NCI-H1105 treated with DMSO at 0.1 percent for 48 hours (cell line): ENCODE results near the gene DCLK1.
"Not testable (repeated sequence)": the region's sequence is repeated elsewhere in the genome, so short reads cannot be mapped to it uniquely, and the experiment has no call there.

ENCODE experiments used
- DNase-seq: peaks from one replicate; lab custom pipeline; 2025; lab: John Stamatoyannopoulos, UW

The DCLK1 gene

GRCh38 chr13:36130552-36131221 lies 495 bp downstream of the DCLK1 start:
- peak; percentile 48 for DNase-seq

GRCh38 chr13:36130193-36130551 lies 1.0 kb downstream of the DCLK1 start:
- DNase-seq = peak; percentile 8

- no peak for DNase-seq
Measured at GRCh38 chr13:36129539-36129938, 1.6 kb downstream of the DCLK1 start.

- no peak for DNase-seq
Measured at GRCh38 chr13:36126491-36126890, 4.7 kb downstream of the DCLK1 start.

- no peak for DNase-seq
Measured at GRCh38 chr13:36125841-36126240, 5.3 kb downstream of the DCLK1 start.

- peak; percentile 1 for DNase-seq
Measured at GRCh38 chr13:36124236-36124822, 6.9 kb downstream of the DCLK1 start.

GRCh38 chr13:36115306-36115705 lies 15.9 kb downstream of the DCLK1 start:
- no peak for DNase-seq

GRCh38 chr13:36114233-36114632 lies 16.9 kb downstream of the DCLK1 start:
- DNase-seq = no peak

DNA sequence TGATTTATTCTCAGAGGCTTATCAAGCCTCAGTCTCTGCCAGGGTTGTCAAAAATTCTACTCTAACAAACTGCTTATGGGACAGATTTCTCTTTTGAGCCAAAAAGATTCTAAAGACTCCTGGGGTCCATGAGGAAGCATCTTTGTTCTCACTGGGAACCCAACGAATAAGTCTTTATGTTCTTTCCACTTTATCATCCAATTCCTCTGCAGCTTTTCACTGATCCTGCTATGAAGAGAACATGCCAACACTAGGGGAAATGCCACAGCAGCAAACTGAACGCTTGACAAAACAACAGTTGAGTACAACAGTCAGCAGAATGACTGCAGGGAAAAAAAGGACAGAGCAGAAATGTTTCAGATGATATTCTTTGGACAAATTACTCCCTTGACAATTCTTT lies 22.2 kb downstream of the DCLK1 start:
- DNase-seq = no peak

DNA sequence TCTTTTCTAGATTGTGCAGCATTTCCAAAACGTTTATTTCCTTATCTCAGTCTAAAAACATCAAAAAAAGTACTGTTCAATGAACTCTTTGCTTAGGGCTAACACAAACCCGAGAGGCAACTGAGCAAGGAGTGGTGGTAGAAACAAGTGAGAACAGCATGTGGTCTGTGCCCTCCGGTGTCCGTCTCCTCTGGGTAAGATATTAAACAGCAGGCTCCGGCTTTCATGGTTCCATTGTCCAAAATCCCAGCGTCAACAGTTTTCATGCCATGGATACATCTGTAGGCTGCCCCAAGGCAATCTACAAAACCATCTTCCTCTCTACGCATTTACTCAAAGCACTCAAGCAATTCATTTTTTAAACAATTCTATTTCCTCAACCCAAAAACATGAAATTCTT lies 22.8 kb downstream of the DCLK1 start:
- DNase-seq = no peak

DNA sequence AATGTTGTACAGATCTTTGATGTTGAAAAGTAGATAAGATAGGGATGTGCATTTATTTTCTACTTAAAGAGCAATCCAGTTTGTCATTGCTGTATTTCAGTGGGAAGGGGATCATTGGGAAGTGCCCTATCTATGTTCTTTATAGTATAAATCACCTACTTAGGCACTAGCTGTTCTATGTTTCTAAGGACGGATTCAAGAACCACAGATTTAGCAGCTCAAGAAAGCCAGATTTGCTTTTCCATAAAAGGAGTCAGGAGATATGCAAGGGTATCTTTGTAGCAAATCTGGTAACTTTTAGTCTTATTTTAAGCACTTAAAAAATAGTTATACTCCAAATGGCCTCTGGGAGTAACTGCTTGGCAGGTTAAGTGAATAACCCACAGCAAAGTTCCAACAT lies 23.7 kb downstream of the DCLK1 start:
- no peak for DNase-seq

- DNase-seq = no peak
Measured at GRCh38 chr13:36105726-36106125, 25.5 kb downstream of the DCLK1 start.

- DNase-seq = no peak
Measured at GRCh38 chr13:36102721-36103120, 28.5 kb downstream of the DCLK1 start.

GRCh38 chr13:36101907-36102306 lies 29.3 kb downstream of the DCLK1 start:
- DNase-seq = not testable (repeated sequence)

DNA sequence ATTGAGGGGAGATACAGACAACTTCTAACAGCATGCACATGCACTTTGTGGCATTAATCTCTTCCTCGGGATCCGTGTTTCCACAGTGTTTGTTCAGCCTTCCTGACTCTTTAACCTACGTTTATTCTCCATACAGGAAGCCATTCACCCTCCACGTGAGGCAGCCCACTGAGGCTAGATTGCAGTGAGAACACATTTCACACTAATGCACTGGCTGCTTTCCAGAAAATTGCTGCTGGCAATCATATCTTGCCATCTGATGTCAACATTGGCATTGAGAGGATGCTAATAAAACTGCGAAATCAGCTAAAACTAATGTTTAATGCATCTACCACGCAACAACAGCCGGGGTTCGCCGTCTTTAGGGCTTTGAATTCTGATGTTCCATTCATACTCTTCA lies 30.0 kb downstream of the DCLK1 start:
- DNase-seq = no peak

GRCh38 chr13:36098080-36098479 lies 33.1 kb downstream of the DCLK1 start:
- DNase-seq = no peak

GRCh38 chr13:36096461-36097416 lies 34.4 kb downstream of the DCLK1 start:
- DNase-seq = no peak

DNA sequence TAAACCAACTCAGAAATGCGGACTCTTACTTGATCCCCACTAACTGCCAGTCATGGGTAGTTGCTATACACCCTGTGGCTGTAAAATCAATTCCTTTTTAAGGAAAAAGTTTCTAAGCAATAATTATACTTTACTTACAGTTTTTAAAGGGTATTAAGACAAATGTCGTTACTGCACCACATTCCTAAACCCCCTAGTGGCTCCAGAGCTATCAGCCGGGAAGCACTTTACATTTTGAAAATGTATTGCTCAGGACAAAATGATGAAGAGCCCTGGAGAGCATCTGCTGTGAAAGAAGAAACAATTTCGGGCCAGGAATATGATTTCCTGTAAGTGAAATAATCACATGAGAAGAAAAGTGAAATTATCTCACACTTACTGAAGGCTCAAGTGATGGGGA lies 36.7 kb downstream of the DCLK1 start:
- no peak for DNase-seq

- no peak for DNase-seq
Measured at GRCh38 chr13:36090592-36090991, 40.6 kb downstream of the DCLK1 start.

DNA sequence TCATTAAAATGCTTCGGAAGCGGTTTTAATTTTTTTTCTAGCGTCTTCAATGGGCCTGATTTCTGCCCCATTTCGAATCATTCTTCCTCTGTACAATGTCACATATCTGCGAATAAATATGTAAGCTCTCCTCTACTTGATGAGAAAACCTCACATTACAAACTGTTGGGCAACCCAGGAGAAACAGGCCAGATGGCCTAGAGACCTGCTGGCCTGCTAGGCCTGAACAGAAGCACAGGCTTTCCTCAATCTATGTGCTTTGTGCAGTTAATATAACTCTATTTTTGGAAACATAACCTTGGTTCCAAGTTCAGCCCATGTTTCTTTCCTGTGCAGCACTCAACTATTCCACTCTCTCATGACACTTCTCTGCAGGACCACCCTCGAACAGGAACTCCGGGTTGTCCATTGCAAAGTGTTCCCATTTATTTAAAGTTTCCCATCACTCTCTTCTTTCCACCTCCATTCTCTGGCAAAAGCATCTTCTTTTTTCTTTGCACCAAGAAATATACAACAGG lies 42.0 kb downstream of the DCLK1 start:
- DNase-seq = no peak

DNA sequence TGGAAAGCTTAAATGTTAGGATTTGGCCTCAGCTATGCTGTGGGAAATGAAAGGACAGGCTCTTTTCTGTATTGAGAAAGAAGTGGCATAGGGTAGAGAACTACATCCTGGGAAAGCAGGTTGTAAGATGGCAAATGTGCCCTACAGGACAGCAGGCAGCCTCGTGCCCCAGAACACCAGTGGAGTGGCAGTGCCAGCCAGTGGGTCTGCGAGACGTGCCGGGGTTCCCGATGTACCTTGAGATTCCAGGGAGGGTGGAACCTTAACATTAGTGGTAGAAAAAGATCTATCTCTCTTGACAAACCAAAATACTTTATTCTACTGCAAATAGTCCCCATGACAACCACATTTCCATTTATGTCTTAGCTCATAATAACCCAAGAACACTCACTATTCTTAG lies 42.7 kb downstream of the DCLK1 start:
- DNase-seq = no peak

DNA sequence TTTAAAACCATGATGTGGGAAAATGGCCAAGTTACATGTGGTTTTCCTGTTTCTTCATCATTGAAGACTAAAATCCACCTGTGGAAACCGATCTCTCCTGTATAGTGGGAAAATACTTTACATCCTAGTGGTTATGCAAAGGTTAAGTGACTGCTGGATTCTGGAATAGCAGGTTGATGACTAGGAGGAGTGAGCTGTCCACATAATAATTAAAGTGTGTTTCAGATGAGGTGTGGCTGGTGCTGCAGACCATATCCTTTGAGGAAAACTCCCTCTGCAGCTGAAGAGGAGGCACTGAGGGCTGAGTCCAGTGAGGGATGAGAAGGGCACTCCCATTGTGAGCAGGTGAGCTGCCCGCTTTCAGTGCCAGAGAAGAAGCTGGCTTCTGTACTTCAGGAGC lies 43.2 kb downstream of the DCLK1 start:
- no peak for DNase-seq

DNA sequence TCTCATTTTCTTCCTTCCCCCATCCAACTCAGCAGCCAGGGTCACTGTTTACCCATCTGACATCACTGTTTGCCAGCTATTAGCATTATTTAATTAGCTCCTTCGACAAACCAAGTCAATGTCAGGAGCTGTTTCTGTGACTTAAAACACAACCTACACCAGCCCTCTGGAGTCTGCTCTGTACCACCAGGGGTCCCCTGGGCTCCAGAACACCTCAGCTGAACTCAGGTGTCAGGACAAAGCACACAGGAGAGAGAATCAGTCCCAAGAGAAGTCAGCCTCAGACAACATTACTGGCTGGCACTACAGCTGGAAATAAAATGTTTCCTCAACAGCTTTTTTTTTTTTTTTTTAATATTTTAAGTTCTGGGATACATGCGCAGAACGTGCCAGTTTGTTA lies 45.1 kb downstream of the DCLK1 start:
- DNase-seq = peak; percentile 9
